ENCODE results near the gene NDUFA6. TPM values are rescaled to one million over a fixed set of nuclear protein-coding genes. Genes with fewer than 3 reads are reported as not detected.

Gene NDUFA6
- total and polyA plus RNA-seq, 10 of the 15 experiments (the other 5 are each of a cell fraction or from before 2014, with no cell fraction given) = 85.9 to 511 (median 128) TPM

- peak; percentile 20; the same call in 2 of the 3 replicates for ATAC-seq
- Histone ChIP-seq H3K9me3 (replicated peaks; ENCODE audit: control insufficient read depth, insufficient read depth, low read length) (no peaks in the 10 kb centered on the region), H3K4me3 (peak overlapping the region; percentile 81), H3K79me2 (ENCODE audit: control insufficient read depth, insufficient read depth, low read length) (peaks cover 22% of the 10 kb centered on the region), H3K27me3 (replicated peaks in 1 of 2; ENCODE audit: control insufficient read depth in 2 of 2, insufficient read depth in 2 of 2, low read length in 1 of 2) (no peaks in the 10 kb centered on the region), H3K4me1 (ENCODE audit: control insufficient read depth, insufficient read depth, low read length) (peaks cover 14% of the 10 kb centered on the region), H4K20me1 (ENCODE audit: control insufficient read depth, insufficient read depth) (no peaks in the 10 kb centered on the region), H3K9ac (ENCODE audit: control insufficient read depth, insufficient read depth, low read length) (peak overlapping the region; percentile 90), H3K36me3 (ENCODE audit: control insufficient read depth in 2 of 2, insufficient read depth in 2 of 2, low read length in 1 of 2) (peaks cover 2 to 9% of the 10 kb centered on the region in 2 experiments; a peak in 2 of 4 replicates), H3K4me2 (ENCODE audit: control insufficient read depth, insufficient read depth) (peak overlapping the region; percentile 85), H2AFZ (ENCODE audit: control insufficient read depth, low read depth, low read length) (peak overlapping the region; percentile 88), H3K27ac (ENCODE audit: control insufficient read depth, insufficient read depth) (peak overlapping the region; percentile 90)
- no peak for FAIRE-seq
- TF ChIP-seq ZBTB40 (IDR thresholded peaks at IDR 0.05; ENCODE audit: borderline replicate concordance) (peak; percentile 51; the same call in 1 of the 2 replicates), MLLT1 (IDR thresholded peaks at IDR 0.05) (peak; percentile 87), NR2C1 (IDR thresholded peaks at IDR 0.05) (no peak), SMARCA5 (IDR thresholded peaks at IDR 0.05) (0 out of 2 replicates have a peak, but pooled peaks have one; percentile 48)
- POLR2A ChIA-PET = interaction anchor here (0.7 to 3.9 kb wide), 6 partner anchors 9 to 159 kb away, joined by 3 to 47 read pairs (median 5); partner anchors contain the start of genes CENPM, NAGA and NDUFA6
- TSS peak; percentile 95 for BruUV-seq (replicated peaks)
- DNase-seq (ENCODE audit: low read depth, low spot score) = no peak
- RAD21 ChIA-PET (ENCODE audit: unreplicated experiment) = interaction anchor here (0.8 to 3.3 kb wide), 6 partner anchors 9 to 395 kb away, joined by 3 to 32 read pairs (median 4); partner anchors contain the start of genes CENPM, NAGA and NDUFA6
- 60% methylated on average over 23 of the region's 24 CpGs for whole genome bisulfite sequencing (ENCODE audit: insufficient coverage, insufficient replicate concordance, low lambda C conversion rate, missing lambda C conversion rate)
- in situ Hi-C loops (cut with MboI) = no loop called here
- CTCF ChIA-PET = interaction anchor here (0.5 to 1.0 kb wide), 4 partner anchors 16 to 255 kb away, joined by 4 read pairs; no protein-coding TSS in a partner anchor
- SMC1A ChIA-PET (ENCODE audit: uncharacterized antibody, unreplicated experiment) = interaction anchor here (1.2 to 3.5 kb wide), 2 partner anchors 12 to 111 kb away, joined by 3 to 29 read pairs; partner anchors contain the start of gene NDUFA6
- intact Hi-C loops (cut with micrococcal nuclease; ENCODE audit: unreplicated experiment) = loop anchor here (2.0 kb wide), 1 partner anchor 48 kb away; no protein-coding TSS in a partner anchor
These were observed 11.9 kb downstream of the NDUFA6 start for GRCh38 chr22:42078469-42079318.

Data from GM12878 (cell line).